CD4-positive, alpha-beta T cell treated with Interleukin-1 beta for 1 hour (primary cell): ENCODE measurements around the gene CCDC60.

Source experiments
- DNase-seq, 2 donors: peaks; one replicate each; pipeline ENCODE4 v3.0.0-alpha.2; 2020 to 2022

The CCDC60 gene

GRCh38 chr12:119393677-119394076 lies 59.1 kb downstream of the CCDC60 start:
- DNase-seq = no peak

- DNase-seq = no peak
These were observed 63.0 kb downstream of the CCDC60 start for GRCh38 chr12:119397540-119397939.

DNA sequence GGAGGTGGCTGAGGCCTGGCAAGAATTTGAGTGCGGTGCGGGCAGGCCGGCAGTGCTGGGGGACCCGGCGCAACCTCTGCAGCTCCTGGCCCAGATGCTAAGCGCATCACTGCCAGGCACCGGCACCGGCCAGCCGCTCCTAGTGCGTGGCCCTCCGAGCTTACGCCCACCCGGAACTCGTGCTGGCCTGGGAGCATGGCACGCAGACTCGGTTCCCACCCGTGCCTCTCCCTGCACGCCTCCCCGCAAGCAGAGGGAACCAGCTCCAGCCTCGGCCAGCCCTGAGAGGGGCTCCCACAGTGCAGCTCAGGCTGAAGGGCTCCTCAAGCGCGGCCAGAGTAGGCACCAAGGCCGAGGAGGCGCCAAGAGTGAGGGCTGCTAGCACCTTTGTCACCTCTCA lies 63.7 kb downstream of the CCDC60 start:
- no peak for DNase-seq

- no peak for DNase-seq
These were observed 64.8 kb downstream of the CCDC60 start for GRCh38 chr12:119399301-119399700.

GRCh38 chr12:119406308-119406707 lies 71.8 kb downstream of the CCDC60 start:
- no peak for DNase-seq

GRCh38 chr12:119406811-119407210 lies 72.3 kb downstream of the CCDC60 start:
- no peak for DNase-seq

GRCh38 chr12:119409043-119409442 lies 74.5 kb downstream of the CCDC60 start:
- no peak for DNase-seq

- DNase-seq = no peak
These were observed 75.9 kb downstream of the CCDC60 start for GRCh38 chr12:119410396-119410795.

GRCh38 chr12:119412306-119412705 lies 77.8 kb downstream of the CCDC60 start:
- DNase-seq = no peak

DNA sequence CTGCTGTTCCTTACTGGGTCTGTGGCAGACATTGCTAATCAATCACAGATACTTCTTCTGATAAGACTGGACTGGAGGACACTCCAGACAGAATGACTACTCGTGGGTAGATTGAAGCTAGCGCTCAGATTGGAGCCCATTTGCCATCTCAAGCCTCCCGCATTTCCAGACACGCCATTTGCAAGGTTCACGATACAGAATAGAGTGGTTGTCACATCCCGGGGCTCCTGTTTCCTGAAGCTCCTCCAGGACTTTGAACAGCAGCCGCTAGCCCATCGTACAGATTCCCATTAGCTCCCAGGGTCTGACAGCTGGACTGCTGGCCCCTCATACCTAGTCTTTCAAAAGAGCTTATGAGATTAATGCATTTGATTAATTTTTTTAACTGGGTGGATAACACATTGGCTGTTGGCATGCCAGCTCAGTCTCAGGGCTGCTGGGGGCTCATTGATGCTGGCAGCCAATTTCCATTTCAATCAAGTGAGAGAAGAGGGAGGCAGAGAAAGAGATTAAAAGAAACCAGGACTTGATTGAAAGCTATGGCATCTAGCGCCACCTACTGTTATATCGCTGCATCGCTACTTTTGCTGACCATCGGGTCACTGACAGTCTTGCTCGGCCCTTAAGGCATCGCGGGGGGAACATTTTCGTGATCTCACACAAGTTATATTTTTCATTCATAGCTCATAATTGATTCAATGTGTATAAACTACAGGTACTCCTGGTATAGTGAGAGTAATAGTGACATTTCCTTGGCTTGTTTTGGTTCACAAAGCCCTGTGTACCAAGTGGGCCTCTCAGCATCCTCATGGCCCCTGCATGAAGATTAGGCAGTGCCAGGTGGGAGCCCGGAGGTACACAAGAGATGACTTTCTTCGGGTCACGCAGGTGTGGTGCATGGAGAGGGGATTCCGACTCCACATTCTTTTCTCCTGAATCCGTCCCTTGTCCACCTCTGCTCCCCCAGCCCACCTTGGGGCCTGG lies 78.6 kb downstream of the CCDC60 start:
- no peak for DNase-seq

- no peak for DNase-seq
These were observed 81.2 kb downstream of the CCDC60 start for GRCh38 chr12:119415714-119416113.

- no peak for DNase-seq
These were observed 82.9 kb downstream of the CCDC60 start for GRCh38 chr12:119417440-119417839.

DNA sequence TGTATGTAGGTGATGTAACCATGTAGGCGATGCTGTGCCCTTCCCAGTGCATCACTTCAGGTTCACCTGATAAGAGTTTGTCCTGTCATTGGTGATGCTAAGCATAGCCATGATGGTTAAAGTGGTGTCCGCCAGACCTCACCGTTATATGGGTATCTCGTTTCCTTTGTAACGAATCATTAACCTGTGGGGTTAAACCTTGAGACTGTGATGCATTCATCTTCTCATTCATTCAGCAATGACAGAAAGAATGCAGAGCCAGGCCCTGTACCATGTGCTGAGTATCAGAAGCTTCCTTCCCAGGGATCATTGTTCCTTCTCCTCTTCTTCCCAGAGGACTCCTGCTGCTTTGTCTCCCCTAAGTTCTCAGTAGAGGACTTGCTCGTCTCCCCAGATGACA lies 84.9 kb downstream of the CCDC60 start:
- no peak for DNase-seq

GRCh38 chr12:119423285-119423684 lies 88.8 kb downstream of the CCDC60 start:
- DNase-seq = no peak

GRCh38 chr12:119425623-119426022 lies 91.1 kb downstream of the CCDC60 start:
- DNase-seq = no peak

DNA sequence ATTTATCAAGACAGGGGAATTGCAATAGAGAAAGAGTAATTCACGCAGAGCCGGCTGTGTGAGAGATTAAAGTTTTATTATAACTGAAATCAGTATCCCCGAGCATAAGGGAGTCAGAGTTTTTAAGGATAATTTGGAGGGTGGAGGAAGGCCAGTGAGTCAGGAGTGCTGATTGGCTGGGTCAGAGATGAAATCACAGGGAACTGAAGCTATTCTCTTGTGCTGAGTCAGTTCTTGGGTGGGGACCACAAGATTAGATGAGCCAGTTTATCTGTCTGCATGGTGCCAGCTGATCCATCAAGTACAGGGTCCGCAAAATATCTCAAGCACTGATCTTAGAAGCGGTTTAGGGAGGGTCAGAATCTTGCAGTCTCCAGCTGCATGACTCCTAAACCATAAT lies 96.6 kb downstream of the CCDC60 start:
- DNase-seq = no peak

DNA sequence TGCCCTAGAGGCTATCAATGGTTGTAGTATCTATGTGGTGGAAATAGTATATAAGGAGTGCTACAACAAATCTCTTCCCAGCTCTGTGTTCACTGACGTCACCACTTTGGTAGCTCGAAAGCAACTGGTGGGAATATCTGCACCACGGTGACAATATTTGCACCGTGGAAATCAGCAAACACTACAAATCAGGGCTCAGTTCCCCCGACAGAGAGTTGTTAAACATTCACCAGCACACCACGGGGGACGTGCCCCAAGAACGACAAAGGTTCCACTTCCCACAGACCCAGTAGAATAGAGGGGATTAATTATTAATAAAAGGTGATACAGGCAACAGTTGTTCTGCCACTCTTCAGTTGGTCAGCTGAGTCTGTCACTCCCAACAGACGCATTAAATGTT lies 98.4 kb downstream of the CCDC60 start:
- no peak for DNase-seq

- no peak for DNase-seq
These were observed 106.4 kb downstream of the CCDC60 start for GRCh38 chr12:119440803-119441360.

GRCh38 chr12:119444462-119445044 lies 110.0 kb downstream of the CCDC60 start:
- peak; percentile 6 to 30 for DNase-seq

- DNase-seq = no peak
These were observed 111.9 kb downstream of the CCDC60 start for GRCh38 chr12:119446459-119446858.

- no peak for DNase-seq
These were observed 112.6 kb downstream of the CCDC60 start for GRCh38 chr12:119447126-119447525.

GRCh38 chr12:119447618-119448017 lies 113.1 kb downstream of the CCDC60 start:
- DNase-seq = no peak

DNA sequence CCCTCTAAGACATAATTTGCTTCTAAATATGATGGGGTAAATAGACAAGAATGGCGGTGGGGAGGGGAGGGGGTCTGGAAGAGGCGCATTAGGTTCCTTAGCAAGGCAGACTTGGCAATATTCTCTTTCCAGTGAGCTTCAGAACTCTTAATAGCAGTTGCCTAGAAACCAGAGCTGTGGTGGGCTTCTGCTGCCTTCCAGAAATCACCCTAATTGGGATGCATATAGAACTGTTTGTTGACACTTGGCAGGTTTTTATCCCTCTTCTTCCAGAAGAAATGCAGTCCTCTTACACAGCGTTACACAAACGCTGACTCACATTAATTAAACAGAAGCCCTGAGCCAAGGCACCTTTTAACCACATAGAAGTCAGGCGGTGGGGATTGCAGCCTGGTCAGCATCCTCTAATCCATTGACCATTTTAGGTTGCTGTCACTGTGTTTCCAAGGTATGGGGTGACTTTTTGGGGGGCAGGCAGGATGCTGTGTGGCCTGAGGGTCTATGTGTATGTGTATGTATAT lies 114.1 kb downstream of the CCDC60 start:
- no peak for DNase-seq

GRCh38 chr12:119450771-119451170 lies 116.2 kb downstream of the CCDC60 start:
- no peak for DNase-seq
